Activated T-cell treated with anti-CD3 and anti-CD28 coated beads, Interleukin-2, amount 50 U/mL, for 24 hours (primary cell): ENCODE measurements around the gene SLC25A39.

Experiments
- DNase-seq: peaks from one replicate; pipeline ENCODE4 v3.0.0-alpha.2; 2020
- H3K27ac Mint-ChIP-seq: 2 replicates; pipeline ENCODE4 v1.8.0; 2020; ENCODE audit warnings: mild to moderate bottlenecking, mixed read lengths
- H3K27me3 Mint-ChIP-seq: 2 replicates; pipeline ENCODE4 v1.8.0; 2020; ENCODE audit warnings: mixed read lengths
- H3K36me3 Mint-ChIP-seq: 2 replicates; pipeline ENCODE4 v1.8.0; 2020; ENCODE audit warnings: low read depth, mixed read lengths
- H3K4me1 Mint-ChIP-seq: 2 replicates; pipeline ENCODE4 v1.8.0; 2020; ENCODE audit warnings: low read depth, mixed read lengths
- H3K4me3 Mint-ChIP-seq: 2 replicates; pipeline ENCODE4 v1.8.0; 2020; ENCODE audit warnings: mild to moderate bottlenecking, moderate library complexity, mixed read lengths
- H3K9me3 Mint-ChIP-seq: 2 replicates; pipeline ENCODE4 v1.8.0; 2020; ENCODE audit warnings: mixed read lengths

SLC25A39 gene

DNA sequence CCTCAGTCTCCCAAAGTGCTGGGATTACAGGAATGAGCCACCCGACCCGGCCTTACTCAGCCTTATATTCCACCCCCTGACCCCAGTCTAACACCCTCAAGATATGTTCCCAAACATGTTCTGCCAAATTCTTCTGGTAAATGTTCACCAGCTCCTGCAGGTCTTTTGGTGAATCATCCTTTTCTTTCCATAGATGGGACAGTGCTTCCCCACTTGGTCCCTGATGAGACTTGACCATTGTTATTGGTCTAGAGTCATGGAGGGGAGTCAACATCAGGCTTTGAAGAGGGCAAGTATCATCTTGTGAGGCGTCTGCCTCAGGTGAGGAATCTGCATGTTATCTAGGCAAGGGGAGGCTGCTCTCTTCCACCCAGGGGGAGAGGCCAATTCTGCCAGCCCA lies 26.6 kb downstream of the SLC25A39 start:
- no peak for DNase-seq
- H3K36me3 Mint-ChIP-seq = no peaks in the 10 kb centered on the region
- H3K4me1 Mint-ChIP-seq = peaks cover 1% of the 10 kb centered on the region
- peaks cover 3% of the 10 kb centered on the region for H3K27me3 Mint-ChIP-seq
- no peaks in the 10 kb centered on the region for H3K9me3 Mint-ChIP-seq
- H3K4me3 Mint-ChIP-seq = no peak overlapping the region
- H3K27ac Mint-ChIP-seq = no peak overlapping the region

DNA sequence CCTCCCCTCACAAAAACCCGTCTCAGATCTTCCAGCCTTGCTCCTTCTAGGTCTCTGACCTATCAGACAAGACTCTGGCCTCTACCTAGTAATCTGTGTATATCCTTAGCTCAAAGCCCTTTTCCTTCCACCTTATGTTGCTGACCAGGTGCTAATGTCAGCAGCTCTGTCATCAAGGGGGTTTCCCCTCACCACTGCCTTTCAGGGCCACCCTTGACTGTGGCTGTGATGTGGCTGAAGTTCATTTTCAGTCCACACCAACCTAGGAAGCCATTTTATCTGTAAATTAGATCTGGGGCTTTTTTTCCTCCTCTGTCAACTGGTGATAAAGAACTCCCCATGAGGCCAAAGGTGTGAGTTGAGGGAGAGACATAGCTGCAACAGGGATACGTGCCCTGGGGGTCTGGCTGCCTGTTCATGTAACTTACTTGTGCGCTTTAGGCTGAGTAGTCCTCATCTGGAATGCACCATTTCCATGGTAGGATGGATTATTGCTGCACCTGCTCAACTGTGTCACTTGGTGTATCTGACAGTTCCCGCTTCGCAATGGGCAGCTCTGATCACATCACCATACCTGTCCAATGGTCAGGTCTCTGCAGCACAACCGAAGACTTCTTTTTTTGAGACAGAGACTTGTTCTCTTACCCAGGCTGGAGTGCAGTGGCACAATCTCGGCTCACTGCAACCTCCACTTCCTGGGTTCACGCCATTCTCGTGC lies 31.0 kb downstream of the SLC25A39 start:
- DNase-seq = no peak
- peaks cover 3% of the 10 kb centered on the region for H3K27me3 Mint-ChIP-seq
- no peak overlapping the region for H3K27ac Mint-ChIP-seq
- H3K9me3 Mint-ChIP-seq = no peaks in the 10 kb centered on the region
- no peaks in the 10 kb centered on the region for H3K36me3 Mint-ChIP-seq
- H3K4me1 Mint-ChIP-seq = peaks cover 1% of the 10 kb centered on the region
- no peak overlapping the region for H3K4me3 Mint-ChIP-seq

DNA sequence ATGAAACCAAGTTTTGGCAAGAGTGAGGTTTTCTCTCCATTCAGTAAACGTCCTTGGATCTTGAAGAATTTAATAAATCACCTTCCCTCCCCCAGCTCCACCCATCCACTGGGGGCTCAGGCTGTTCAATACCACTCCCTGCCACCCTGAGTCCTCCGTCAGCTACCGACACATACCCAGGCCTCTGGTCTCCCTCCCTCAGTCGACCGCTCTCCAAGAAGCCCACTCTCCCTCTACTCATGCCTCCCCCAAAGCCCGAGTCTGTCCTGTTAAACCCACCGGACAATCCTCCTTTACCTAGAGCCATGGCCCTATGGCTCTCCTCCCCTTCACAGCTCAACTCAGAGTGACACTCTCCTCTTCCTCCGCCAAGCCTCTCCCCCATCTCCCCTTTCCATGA lies 37.0 kb downstream of the SLC25A39 start:
- H3K4me1 Mint-ChIP-seq = no peaks in the 10 kb centered on the region
- no peak overlapping the region for H3K27ac Mint-ChIP-seq
- no peak for DNase-seq
- no peaks in the 10 kb centered on the region for H3K36me3 Mint-ChIP-seq
- no peak overlapping the region for H3K4me3 Mint-ChIP-seq
- no peaks in the 10 kb centered on the region for H3K27me3 Mint-ChIP-seq
- no peaks in the 10 kb centered on the region for H3K9me3 Mint-ChIP-seq

DNA sequence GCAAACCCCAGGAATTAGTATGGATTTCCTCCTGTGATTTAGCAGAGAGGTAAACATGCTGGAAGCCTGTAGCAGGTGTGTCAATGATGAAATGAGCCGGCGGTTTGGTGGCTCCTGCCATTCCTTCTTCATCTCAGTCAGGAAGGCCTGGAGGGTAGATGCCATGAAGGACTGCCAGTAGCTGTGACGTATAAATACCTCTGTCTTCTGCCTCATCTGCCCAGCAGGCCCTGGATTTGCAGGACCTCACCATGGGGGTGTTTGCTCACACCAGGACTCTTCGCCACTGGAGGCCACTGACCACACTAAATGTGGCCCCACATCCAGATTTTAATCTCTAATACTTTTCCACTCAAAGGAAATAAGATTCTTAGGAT lies 40.6 kb downstream of the SLC25A39 start:
- Mint-ChIP-seq H3K4me1 (peaks cover 10% of the 10 kb centered on the region), H3K4me3 (no peak overlapping the region), H3K27me3 (peaks cover 3% of the 10 kb centered on the region), H3K36me3 (no peaks in the 10 kb centered on the region), H3K9me3 (no peaks in the 10 kb centered on the region), H3K27ac (no peak overlapping the region)
- DNase-seq = no peak

DNA sequence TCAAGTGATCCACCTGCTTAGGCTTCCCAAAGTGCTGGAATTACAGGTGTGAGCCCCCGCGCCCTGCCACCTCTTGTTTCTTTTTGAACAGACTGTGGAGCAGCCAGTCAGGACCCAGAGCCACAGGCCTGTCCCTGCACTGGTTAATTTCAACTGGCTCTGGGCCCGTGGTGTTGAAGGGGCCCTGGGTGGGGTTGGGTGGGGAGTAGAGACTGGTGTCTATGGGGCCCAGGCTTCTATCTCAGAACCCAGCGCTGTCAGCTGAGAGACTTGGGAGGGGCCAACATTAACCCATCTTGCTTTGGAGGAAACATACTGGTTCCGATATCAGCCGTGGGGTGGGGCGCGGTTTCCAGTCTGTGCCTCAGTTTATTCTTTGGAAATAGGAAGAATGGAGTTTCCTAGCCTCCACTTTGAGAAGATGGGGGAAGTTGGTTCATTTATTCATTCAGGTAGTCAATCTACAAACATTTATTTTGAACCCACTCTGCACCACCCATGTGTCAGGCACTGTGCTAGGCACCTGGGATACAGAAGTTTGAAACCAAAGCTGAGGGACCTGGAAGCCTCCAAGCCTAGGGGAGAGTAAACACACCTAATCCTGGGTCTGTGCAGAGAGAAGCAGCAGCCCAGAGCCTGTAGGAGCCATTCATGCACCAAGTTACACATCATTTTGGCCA lies 41.1 kb downstream of the SLC25A39 start:
- Mint-ChIP-seq H3K27me3 (peaks cover 3% of the 10 kb centered on the region), H3K36me3 (no peaks in the 10 kb centered on the region), H3K27ac (no peak overlapping the region), H3K4me3 (no peak overlapping the region), H3K4me1 (peaks cover 10% of the 10 kb centered on the region), H3K9me3 (no peaks in the 10 kb centered on the region)
- DNase-seq = no peak

DNA sequence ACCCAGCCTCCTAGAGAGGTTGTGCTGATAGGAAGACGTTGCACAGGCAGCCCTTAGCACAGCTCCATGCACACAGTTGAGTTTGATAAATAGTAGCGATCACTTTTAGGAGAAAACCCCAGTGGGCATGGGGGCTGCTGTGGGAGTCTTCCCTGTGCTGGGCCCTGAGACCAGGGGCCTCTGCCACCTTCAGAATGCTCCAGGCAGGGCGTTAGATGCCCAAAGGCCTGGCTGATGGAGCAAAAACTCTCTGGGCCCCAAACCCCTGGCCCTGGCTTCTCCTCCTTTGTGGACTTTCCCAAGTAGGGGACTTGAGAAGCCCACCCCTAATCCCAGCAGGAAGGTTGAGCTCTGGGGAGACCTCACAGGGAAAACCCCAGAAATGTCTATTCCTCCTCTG lies 42.4 kb downstream of the SLC25A39 start:
- Mint-ChIP-seq H3K9me3 (no peaks in the 10 kb centered on the region), H3K36me3 (no peaks in the 10 kb centered on the region), H3K4me1 (peaks cover 10% of the 10 kb centered on the region), H3K4me3 (no peak overlapping the region), H3K27me3 (peaks cover 3% of the 10 kb centered on the region), H3K27ac (no peak overlapping the region)
- no peak for DNase-seq

DNA sequence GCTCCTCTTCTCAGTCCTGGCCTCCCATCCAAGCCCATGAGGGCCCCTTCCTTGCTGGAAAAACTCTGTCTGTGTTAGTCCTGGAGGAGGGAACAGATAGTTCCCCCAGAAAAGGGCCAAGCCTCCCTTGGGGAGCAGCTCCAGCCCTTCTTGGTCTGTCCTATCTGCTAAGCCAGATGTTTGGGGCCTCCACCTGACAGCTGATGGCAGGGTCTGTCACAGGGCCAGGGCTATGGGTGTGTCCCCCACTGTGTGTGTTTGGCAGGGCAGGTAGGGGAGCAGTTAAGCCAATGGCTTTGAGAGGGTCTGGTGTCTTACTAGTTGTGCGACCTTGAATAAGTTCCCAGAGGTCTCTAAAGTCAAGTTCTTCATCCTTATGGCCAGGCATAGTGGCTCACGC lies 43.1 kb downstream of the SLC25A39 start:
- no peak overlapping the region for H3K27ac Mint-ChIP-seq
- H3K27me3 Mint-ChIP-seq = peaks cover 3% of the 10 kb centered on the region
- H3K4me1 Mint-ChIP-seq = peaks cover 10% of the 10 kb centered on the region
- no peak for DNase-seq
- no peak overlapping the region for H3K4me3 Mint-ChIP-seq
- no peaks in the 10 kb centered on the region for H3K9me3 Mint-ChIP-seq
- no peaks in the 10 kb centered on the region for H3K36me3 Mint-ChIP-seq

DNA sequence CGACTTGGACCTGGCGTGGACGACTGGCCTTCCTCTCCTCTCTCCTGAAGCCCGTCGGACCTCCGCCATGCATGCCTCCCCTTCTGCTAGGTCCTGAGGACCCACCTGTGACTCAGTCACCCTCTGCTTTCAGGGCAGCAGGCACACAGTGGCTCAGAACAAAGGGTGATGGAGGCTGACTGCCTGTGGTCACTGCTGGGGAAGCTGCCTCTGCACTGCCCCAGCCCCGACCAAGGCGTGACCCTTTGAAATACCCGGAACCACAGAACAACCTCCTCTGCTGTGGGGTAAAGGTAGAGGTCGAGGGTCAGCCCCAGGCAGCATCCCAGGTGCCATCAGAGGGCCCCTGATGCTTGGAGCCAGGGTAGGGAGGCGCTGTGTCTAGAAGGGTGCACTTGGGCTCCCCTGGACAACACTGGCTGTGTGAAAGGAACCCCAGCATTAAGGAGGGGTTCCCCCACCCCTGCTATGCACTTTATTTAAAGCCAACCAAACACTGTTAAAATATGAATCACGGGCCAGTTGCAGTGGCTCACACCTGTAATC lies 44.2 kb downstream of the SLC25A39 start:
- no peak for DNase-seq
- Mint-ChIP-seq H3K27me3 (peaks cover 3% of the 10 kb centered on the region), H3K4me1 (peaks cover 10% of the 10 kb centered on the region), H3K27ac (no peak overlapping the region), H3K9me3 (no peaks in the 10 kb centered on the region), H3K36me3 (no peaks in the 10 kb centered on the region), H3K4me3 (no peak overlapping the region)

DNA sequence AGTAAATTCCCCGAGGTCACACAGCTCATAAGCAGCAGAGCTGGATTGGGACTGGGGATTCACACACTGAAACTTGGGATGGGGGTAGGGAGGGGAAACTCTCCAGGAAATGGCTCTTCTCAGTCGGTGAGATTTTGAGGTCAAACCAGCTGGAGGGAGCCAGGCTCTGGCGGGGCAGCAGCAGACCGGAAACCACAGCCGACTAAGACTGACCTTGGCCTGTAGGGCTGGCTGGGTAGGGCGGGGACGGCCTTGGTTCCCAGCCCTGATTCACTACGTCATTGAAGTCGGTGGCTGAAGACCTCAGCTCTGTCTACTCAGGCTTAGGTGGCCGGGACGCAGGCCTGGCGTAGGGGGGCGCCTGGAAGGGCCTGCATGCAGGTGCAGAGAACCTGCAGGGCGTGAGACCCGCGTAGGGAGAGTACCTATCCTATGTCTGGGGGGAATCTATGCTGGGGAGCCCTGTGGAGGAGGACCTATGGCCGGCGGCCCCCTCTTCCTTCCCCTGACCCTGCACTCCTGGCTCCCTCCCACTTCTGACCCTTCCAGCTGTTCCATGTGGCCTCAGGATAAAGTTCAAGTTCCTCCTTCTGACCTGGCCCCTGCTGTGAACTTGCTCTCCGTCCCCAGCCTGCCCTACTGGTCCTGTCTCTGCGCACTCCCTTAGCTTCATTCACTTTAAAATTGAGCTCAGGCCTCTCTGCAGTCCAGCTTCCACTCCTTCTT lies 44.8 kb downstream of the SLC25A39 start:
- Mint-ChIP-seq H3K27ac (no peak overlapping the region), H3K4me1 (peaks cover 10% of the 10 kb centered on the region), H3K27me3 (peaks cover 3% of the 10 kb centered on the region), H3K36me3 (no peaks in the 10 kb centered on the region), H3K9me3 (no peaks in the 10 kb centered on the region), H3K4me3 (no peak overlapping the region)
- DNase-seq = no peak

DNA sequence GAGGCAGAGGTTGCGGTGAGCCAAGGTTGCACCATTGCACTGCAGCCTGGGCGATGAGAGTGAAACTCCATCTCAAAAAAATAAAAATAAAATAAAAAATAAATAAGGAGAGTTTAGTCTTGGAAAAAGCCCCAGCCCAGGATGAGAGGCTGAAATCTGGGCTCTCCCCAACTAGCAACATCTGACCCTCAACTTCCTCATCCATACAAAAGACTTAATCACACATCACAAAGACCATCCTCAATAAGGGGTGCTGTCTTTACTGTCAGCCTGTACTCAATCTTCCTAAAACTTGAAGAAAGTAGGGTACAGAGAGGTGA lies 45.3 kb downstream of the SLC25A39 start:
- DNase-seq = no peak
- Mint-ChIP-seq H3K9me3 (no peaks in the 10 kb centered on the region), H3K27ac (no peak overlapping the region), H3K4me1 (peaks cover 10% of the 10 kb centered on the region), H3K27me3 (peaks cover 3% of the 10 kb centered on the region), H3K36me3 (no peaks in the 10 kb centered on the region), H3K4me3 (no peak overlapping the region)

DNA sequence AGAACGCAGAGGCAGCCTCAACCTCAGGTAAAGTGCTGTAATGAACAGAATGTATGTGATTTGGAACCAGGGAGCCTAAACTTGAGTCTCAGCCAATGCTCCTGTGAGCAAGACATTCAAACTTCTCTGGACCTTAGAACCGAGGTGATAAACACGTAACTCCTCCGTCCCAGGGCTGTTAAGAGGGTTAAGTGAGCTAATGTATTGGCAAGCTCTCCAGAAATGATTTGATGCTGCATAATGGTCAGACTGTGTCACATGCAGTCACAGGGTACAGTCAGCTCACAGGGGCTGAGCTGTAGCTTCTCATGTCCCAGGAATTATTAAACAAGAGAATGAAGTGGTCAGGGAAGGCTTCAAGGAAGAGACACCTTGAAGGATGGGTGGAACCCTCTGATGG lies 46.6 kb downstream of the SLC25A39 start:
- no peaks in the 10 kb centered on the region for H3K36me3 Mint-ChIP-seq
- peaks cover 3% of the 10 kb centered on the region for H3K27me3 Mint-ChIP-seq
- H3K9me3 Mint-ChIP-seq = no peaks in the 10 kb centered on the region

DNA sequence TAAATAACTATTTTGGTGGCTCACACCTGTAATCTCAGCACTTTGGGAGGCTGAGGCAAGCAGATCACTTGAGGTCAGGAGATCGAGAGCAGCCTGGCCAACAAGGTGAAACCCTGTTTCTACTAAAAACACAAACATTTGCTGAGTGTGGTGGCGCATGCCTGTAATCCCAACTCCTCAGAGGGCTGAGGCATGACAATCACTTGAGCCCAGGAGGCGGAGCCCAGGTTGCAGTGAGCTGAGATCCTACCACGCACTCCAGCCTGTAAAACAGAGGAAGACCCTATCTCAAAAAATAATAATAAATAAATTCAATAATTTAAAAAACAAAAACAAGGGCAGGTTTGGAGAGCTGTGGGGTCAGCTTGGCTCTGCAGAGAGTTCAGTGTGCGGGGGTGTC lies 51.0 kb downstream of the SLC25A39 start:
- no peaks in the 10 kb centered on the region for H3K9me3 Mint-ChIP-seq
- no peak for DNase-seq
- no peaks in the 10 kb centered on the region for H3K4me1 Mint-ChIP-seq
- no peaks in the 10 kb centered on the region for H3K36me3 Mint-ChIP-seq
- no peak overlapping the region for H3K27ac Mint-ChIP-seq
- no peak overlapping the region for H3K4me3 Mint-ChIP-seq
- no peaks in the 10 kb centered on the region for H3K27me3 Mint-ChIP-seq

More for the DNA sequence above, 46.6 kb downstream of the SLC25A39 start:
- H3K4me1 Mint-ChIP-seq = peaks cover 10% of the 10 kb centered on the region
- DNase-seq = no peak
- no peak overlapping the region for H3K4me3 Mint-ChIP-seq
- no peak overlapping the region for H3K27ac Mint-ChIP-seq

DNA sequence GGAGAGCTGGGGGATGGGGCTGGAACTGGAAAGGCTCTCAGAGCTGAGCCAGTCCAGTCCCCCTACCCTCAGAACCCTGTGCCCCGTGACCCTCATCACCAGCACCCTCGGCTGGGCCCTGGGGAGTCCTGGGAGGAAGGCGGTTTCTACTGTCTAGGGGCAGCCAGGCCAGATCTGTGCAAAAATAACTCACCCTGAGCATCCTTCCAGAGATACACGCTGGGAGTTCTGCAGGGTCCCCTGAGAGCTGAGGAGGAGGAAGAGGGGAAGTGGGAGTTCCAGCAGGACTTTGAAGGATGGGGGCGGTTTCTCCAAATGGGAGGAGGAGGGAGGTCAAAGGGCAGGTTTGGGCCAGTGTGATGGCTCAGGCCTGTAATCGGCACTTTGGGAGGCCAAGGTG lies 51.7 kb downstream of the SLC25A39 start:
- no peak for DNase-seq
- Mint-ChIP-seq H3K4me3 (no peak overlapping the region), H3K9me3 (no peaks in the 10 kb centered on the region), H3K4me1 (no peaks in the 10 kb centered on the region), H3K27me3 (no peaks in the 10 kb centered on the region), H3K36me3 (no peaks in the 10 kb centered on the region), H3K27ac (no peak overlapping the region)

DNA sequence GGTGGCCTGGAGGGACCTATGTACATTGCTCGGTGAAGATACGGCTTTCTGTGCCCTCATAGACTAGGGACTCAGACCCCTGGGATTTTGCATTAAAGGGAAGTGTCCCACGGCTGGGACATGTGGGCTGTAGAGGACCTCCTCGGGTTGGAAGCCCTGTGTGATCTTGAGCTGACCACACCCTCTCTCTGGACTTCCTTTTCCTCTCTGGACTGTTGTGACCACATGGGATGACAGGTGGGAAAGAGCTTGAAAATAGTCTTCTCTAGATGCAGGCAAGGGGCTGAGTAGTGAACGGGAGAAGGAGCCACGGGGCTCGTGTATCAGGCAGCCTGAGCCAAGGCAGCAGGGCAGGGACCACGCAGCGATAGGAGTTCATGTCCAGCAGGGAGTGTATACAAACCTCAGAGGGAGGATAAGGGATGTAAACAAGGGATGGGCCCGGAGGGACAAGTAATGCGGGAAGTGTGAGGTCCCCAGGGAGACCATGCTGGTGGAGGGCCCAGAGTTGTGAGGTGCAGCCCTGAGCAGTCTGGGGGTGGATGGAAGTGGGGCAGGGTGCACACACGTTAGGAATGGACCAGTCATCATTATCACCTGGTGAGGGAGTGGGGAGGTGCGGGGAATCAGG lies 52.2 kb downstream of the SLC25A39 start:
- Mint-ChIP-seq H3K27me3 (no peaks in the 10 kb centered on the region), H3K9me3 (no peaks in the 10 kb centered on the region), H3K4me3 (no peak overlapping the region), H3K4me1 (no peaks in the 10 kb centered on the region), H3K27ac (no peak overlapping the region), H3K36me3 (no peaks in the 10 kb centered on the region)
- no peak for DNase-seq
